LNCaP clone FGC (cell line): Measurements from ENCODE around the gene ZNF440.
"Not testable (repeated sequence)": the region's sequence is repeated elsewhere in the genome, so short reads cannot be mapped to it uniquely, and the experiment has no call there.

ENCODE experiments used
- DNase-seq: peaks from one replicate; pipeline ENCODE4 v3.0.0-alpha.2; 2011; ENCODE audit warnings: low read depth
- H3K4me3 ChIP-seq: 2 replicates; pipeline ENCODE4 v1.5.1; 2011; ENCODE audit warnings: mild to moderate bottlenecking, low read depth, low read length, control low read depth
- CTCF ChIP-seq: IDR thresholded peaks from 2 replicates; pipeline ENCODE4 v1.5.1; 2012; ENCODE audit warnings: mild to moderate bottlenecking; ENCODE audit not compliant: control insufficient read depth, insufficient read depth; ENCODE audit errors: extremely low read depth

The ZNF440 gene

DNA sequence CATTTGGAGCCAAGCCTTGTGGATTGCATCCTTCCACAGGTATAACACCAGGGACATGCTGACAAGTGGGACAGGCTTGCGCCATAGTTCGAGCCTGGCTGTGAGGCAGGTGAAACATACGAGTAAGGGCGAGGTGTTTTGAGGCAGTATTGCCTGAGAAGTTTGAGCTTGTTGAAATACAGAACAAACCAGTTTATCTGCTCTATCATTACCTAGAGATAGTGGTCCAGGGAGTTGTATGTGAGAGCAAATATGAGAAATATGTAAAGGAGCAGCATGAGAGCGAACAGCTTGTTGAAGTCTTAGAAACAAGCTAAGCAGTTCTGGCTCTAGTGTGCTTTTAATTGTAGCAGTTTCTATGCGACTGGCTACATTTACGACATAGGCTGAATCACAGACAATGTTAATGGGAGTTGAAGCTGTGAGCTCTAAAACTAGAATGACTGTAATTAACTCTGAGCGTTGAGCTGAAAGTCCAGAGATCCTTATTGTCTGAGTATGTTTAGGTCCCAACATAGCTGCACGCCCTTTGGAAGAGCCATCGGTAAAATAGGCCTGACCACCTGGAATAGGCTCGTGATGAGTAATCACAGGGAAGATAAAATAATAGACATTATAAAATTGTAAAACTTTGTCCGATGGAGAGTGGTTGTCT is 42.6 kb downstream of the ZNF440 start:
- no peak for TF ChIP-seq CTCF
- H3K4me3 ChIP-seq: no peak overlapping the region
- no peak for DNase-seq

- no peak overlapping the region for H3K4me3 ChIP-seq
- no peak for TF ChIP-seq CTCF
- DNase-seq: no peak
Measured at GRCh38 chr19:11860721-11861120, 46.6 kb downstream of the ZNF440 start.

DNA sequence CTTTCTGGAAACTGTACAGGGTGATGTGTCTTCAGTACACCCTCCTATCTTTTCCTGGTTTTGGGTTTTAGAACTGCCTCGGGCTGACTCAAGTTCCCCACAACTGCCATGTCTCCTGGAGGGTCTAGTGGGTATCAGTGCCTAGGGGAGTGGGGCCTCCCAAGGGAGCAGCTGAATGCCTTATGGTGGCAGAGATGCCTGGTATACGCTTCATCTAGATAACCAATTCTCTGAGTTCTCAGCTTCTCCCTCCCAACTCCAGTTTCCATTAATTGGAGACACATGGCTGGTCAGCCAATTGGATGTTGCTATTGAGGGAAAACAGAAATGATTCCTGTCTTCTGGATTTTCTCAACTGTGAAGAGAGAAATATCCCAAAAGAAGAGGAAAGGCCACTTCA is 47.2 kb downstream of the ZNF440 start:
- DNase-seq: no peak
- no peak for TF ChIP-seq CTCF
- no peak overlapping the region for H3K4me3 ChIP-seq

DNA sequence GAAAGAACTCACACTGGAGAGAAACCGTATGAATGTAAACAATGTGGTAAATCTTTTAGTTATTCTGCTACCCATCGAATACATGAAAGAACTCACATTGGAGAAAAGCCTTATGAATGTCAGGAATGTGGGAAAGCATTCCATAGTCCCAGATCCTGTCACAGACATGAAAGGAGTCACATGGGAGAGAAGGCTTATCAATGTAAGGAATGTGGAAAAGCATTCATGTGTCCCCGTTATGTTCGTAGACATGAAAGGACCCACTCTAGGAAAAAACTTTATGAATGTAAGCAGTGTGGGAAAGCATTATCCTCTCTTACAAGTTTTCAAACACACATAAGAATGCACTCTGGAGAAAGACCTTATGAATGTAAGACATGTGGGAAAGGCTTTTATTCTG is 53.7 kb downstream of the ZNF440 start:
- not testable (repeated sequence) for H3K4me3 ChIP-seq, DNase-seq

GRCh38 chr19:11868188-11868587 is 54.1 kb downstream of the ZNF440 start:
- no peak overlapping the region for H3K4me3 ChIP-seq
- TF ChIP-seq CTCF: no peak
- no peak for DNase-seq

DNA sequence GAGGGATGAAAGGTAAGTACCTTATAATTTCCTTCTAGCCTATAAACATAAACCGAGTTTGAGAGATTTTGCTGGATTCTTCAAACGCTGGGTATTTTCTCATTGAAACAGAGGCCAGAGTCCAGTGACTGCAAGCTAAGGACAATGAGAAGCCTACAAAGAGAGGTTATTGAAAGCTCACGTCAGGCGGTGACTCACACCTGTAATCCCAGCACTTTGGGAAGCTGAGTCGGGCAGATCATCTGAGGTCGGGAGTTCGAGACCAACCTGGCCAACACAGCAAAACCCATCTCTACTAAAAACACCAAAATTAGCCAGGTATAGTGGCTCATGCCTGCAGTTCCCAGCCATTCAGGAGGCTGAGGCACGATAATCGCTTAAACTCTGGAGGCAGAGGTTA is 58.6 kb downstream of the ZNF440 start:
- TF ChIP-seq CTCF: no peak
- no peak for DNase-seq
- H3K4me3 ChIP-seq: no peak overlapping the region

DNA sequence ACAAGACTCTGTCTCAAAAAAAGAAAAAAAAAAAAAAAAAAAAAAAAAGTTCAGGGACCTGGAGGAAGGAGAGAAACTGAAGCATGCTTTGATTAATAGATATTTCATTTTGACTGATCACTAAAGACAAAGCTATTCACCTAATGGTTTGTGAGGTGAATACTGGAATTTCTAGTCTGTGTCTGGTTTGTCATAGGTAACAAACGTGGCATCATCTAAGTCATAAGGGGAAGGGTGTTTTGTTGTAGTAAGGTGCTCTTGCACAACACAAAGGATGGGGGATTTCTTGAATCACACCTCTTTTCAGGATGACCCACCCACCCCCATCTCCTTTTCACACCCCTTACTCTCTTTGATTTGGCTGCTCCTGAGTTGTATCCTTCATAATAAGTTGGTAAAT is 59.7 kb downstream of the ZNF440 start:
- TF ChIP-seq CTCF: no peak
- no peak overlapping the region for H3K4me3 ChIP-seq
- DNase-seq: no peak

DNA sequence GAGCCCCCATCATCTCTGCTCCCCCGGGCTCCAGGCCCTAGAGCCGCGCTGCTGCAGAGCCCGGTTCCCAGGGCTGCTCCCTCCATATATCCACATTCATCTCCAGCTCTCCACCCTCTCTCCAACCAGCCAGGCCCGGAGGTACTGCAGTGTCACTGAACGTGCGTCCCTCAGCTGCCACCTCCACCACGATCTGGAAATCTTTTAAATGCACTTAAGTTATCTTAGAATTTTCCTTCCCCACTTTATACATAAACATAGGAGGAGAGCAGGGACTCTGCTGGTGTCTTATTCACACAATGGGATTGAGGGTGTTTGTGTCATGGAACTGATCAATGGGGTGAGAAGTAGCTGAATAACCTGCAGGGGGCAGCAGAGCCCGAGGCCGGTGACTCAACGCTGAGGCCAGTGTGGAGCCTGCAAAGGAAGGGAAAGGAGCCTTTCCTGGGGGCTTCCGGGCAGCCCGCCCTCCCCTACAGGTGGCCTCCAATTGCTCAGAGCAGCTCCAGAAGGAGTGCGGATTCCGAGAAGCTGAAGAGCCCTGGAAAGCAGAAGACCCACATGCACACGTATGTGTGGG is 65.7 kb downstream of the ZNF440 start:
- not testable (repeated sequence) for DNase-seq, H3K4me3 ChIP-seq
